ENCODE results near the gene PCNX2.

GRCh38 chr1:232951605-232952004, 343.9 kb downstream of the PCNX2 start:
- TF ChIP-seq CTCF (IDR thresholded peaks at IDR 0.05; ENCODE audit: insufficient read depth, low read length, poor library complexity, severe bottlenecking) (no peak), EZH2phosphoT487 (conservative IDR thresholded peaks at IDR 0.05; ENCODE audit: low read length) (no peak)
